CD4-positive, alpha-beta T cell (primary cell): Measurements from ENCODE around the gene PCDHB9. TPM values are rescaled to one million over a fixed set of nuclear protein-coding genes. Genes with fewer than 3 reads are reported as not detected.
"Not testable (repeated sequence)": the region's sequence is repeated elsewhere in the genome, so short reads cannot be mapped to it uniquely, and the experiment has no call there.

ENCODE experiments used
- ATAC-seq: fragments of 200-7000 bp; cut with Tn5 transposase; one replicate; pipeline ENCODE4 v1.10.0; 2022; ENCODE audit warnings: mild to moderate bottlenecking; ENCODE audit not compliant: poor library complexity
- CTCF ChIA-PET: fragments of 350-600 bp; sonication (Branson Sonifier 250); formaldehyde crosslinking; loops from one replicate; lab custom pipeline; 2021; ENCODE audit warnings: antibody characterized with exemption, inconsistent platforms; lab: Charles Lee
- POLR2A ChIA-PET: fragments of 350-600 bp; sonication (Branson Sonifier 250); formaldehyde crosslinking; loops from one replicate; lab custom pipeline; 2021; ENCODE audit warnings: antibody characterized with exemption, inconsistent platforms; lab: Charles Lee
- DNase-seq, 14 experiments: peaks; one replicate each; pipeline ENCODE4 v3.0.0-alpha.2; 2013 to 2020; ENCODE audit warnings: mixed read lengths in 2 of 14
- H3K27ac ChIP-seq, 2 donors: one replicate each; pipeline versions ENCODE4 v1.5.1 to v1.7.0; 2013; ENCODE audit warnings: low read length in 2 of 2, low read depth in 1 of 2, mild to moderate bottlenecking in 1 of 2
- H3K27me3 ChIP-seq, 2 experiments: 1 replicate in 1 of 2; 2 replicates in 1 of 2; pipeline versions ENCODE4 v1.6.1 to v1.7.0; 2013; ENCODE audit warnings: low read length in 2 of 2, control low read depth in 1 of 2, mild to moderate bottlenecking in 1 of 2, moderate library complexity in 1 of 2; ENCODE audit not compliant: insufficient read depth in 2 of 2, control insufficient read depth in 1 of 2
- H3K36me3 ChIP-seq: one replicate; pipeline ENCODE4 v1.6.1; 2013; ENCODE audit warnings: low read length, control low read depth; ENCODE audit not compliant: insufficient read depth
- H3K4me1 ChIP-seq: one replicate; pipeline ENCODE4 v1.6.1; 2013; ENCODE audit warnings: low read length, control low read depth; ENCODE audit not compliant: insufficient read depth
- H3K4me3 ChIP-seq: one replicate; pipeline ENCODE4 v1.5.1; 2013; ENCODE audit warnings: mild to moderate bottlenecking, low read length, moderate library complexity
- H3K9me3 ChIP-seq, 2 experiments: 1 replicate in 1 of 2; 2 replicates in 1 of 2; pipeline versions ENCODE4 v1.6.1 to v1.7.0; 2013; ENCODE audit warnings: low read length in 2 of 2, mild to moderate bottlenecking in 2 of 2, control low read depth in 1 of 2, moderate library complexity in 1 of 2; ENCODE audit not compliant: control insufficient read depth in 1 of 2, insufficient read depth in 1 of 2
- H3K27ac Mint-ChIP-seq: one replicate; pipeline ENCODE4 v1.8.0; 2020; ENCODE audit warnings: mixed read lengths
- H3K27me3 Mint-ChIP-seq: one replicate; pipeline ENCODE4 v1.8.0; 2021; ENCODE audit warnings: mixed read lengths
- H3K36me3 Mint-ChIP-seq: one replicate; pipeline ENCODE4 v1.8.0; 2021; ENCODE audit warnings: low read depth, mixed read lengths
- H3K4me1 Mint-ChIP-seq: one replicate; pipeline ENCODE4 v1.8.0; 2021; ENCODE audit warnings: low read depth, mixed read lengths
- H3K4me3 Mint-ChIP-seq: one replicate; pipeline ENCODE4 v1.8.0; 2020; ENCODE audit warnings: mild to moderate bottlenecking, mixed read lengths
- H3K9me3 Mint-ChIP-seq: one replicate; pipeline ENCODE4 v1.8.0; 2020; ENCODE audit warnings: mixed read lengths
- CTCF ChIP-seq: fragments of 200-600 bp; IDR thresholded peaks from one replicate; pipeline ENCODE4 v1.8.0; 2022; ENCODE audit warnings: antibody characterized with exemption, mild to moderate bottlenecking
- intact Hi-C, 2 experiments: fragments of 100-400 bp; cut with DNase I in 1 of 2; cut with micrococcal nuclease in 1 of 2; formaldehyde crosslinking; loops; one replicate each; pipeline versions ENCODE4 v1.15.1 to v1.9.0; 2023 to 2025; cut with DNase I, micrococcal nuclease
- total RNA-seq, 174 experiments: library from RNA in 2 of 174; stranded (reverse) in 2 of 174; gene quantifications; one replicate each; pipeline ENCODE4 v1.2.3 and lab custom pipeline; 2021 to 2026

The PCDHB9 gene
- total RNA-seq, 2 experiments from 2014 or later = not detected

DNA sequence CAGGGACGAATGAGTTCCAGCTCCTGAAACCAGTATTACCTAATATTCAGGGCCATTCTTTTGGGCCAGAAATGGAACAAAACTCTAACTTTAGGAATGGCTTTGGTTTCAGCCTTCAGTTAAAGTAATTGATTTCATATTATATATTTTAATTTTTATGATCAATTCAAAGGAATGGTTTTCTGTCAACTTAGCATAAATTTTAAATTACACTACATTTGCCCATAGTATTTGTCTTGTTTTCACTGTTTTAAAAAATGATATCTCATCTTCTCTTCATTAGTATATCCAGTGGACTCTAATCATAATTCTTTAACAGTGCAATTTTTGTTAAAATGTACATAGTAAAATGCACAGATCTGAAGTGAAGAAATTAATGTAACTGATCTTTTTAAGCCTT lies 6.6 kb upstream of the PCDHB9 start:
- Mint-ChIP-seq H3K4me1 (no peaks in the 10 kb centered on the region), H3K9me3 (peaks cover 12% of the 10 kb centered on the region), H3K27ac (no peak overlapping the region)

DNA sequence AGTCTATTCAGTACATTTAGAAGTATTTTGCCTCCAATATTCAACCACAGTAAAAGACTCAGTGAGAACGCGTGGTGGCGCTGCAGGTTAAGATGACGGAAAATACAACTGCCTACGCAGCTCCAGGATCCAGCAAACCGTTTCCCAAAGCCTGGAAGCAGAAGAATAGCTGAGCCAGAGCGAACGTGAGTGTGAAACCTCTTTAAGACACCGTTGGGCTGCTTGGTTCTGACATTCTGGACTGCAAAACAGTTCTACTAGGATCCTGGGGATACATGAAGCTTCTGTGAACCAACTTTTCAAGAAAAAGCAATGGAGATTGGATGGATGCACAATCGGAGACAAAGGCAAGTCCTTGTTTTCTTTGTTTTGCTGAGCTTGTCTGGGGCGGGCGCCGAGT lies 4.7 kb upstream of the PCDHB9 start, which contains the start of gene PCDHB16:
PCDHB16 (plus strand) TSS at position 140 of the 400 bp plus-strand sequence; CDS start at position 313, 173 bp downstream.
- TF ChIP-seq CTCF = no peak
- no peak for DNase-seq
- H3K27ac ChIP-seq = no peak within 1 kb of the TSS
- H3K27ac Mint-ChIP-seq = no peak within 1 kb of the TSS
- H3K27me3 Mint-ChIP-seq = peaks cover 63% of the 10 kb centered on the region
- peaks cover 12% of the 10 kb centered on the region for H3K36me3 Mint-ChIP-seq
- peaks cover 25 to 38% of the 10 kb centered on the region in 2 experiments for H3K27me3 ChIP-seq
- peaks cover 6% of the 10 kb centered on the region for H3K4me1 Mint-ChIP-seq
- POLR2A ChIA-PET = no interaction called here
- peaks cover 4% of the 10 kb centered on the region for H3K4me1 ChIP-seq
- intact Hi-C loops = no loop called here
- CTCF ChIA-PET = no interaction called here
- peaks cover 15% of the 10 kb centered on the region for H3K9me3 Mint-ChIP-seq
- no peak for ATAC-seq
- H3K4me3 Mint-ChIP-seq = no peak within 1 kb of the TSS
- peaks cover 17 to 21% of the 10 kb centered on the region in 2 experiments for H3K9me3 ChIP-seq
- H3K4me3 ChIP-seq = no peak within 1 kb of the TSS
- H3K36me3 ChIP-seq = no peaks in the 10 kb centered on the region

More for the DNA sequence above, 6.6 kb upstream of the PCDHB9 start:
- peaks cover 46% of the 10 kb centered on the region for H3K27me3 Mint-ChIP-seq
- CTCF ChIA-PET = no interaction called here
- no peak for ATAC-seq
- no peaks in the 10 kb centered on the region for H3K36me3 Mint-ChIP-seq
- TF ChIP-seq CTCF = no peak
- H3K9me3 ChIP-seq = peaks cover 17 to 21% of the 10 kb centered on the region in 2 experiments
- H3K4me3 ChIP-seq = no peak overlapping the region
- no peak for DNase-seq
- H3K27me3 ChIP-seq = peaks cover 30 to 56% of the 10 kb centered on the region in 2 experiments
- no peaks in the 10 kb centered on the region for H3K36me3 ChIP-seq
- POLR2A ChIA-PET = no interaction called here
- no peak overlapping the region for H3K27ac ChIP-seq
- intact Hi-C loops = no loop called here
- H3K4me1 ChIP-seq = no peaks in the 10 kb centered on the region
- no peak overlapping the region for H3K4me3 Mint-ChIP-seq

GRCh38 chr5:141184117-141184855 lies 2.7 kb upstream of the PCDHB9 start:
- H3K27ac ChIP-seq, CTCF ChIA-PET, H3K27ac Mint-ChIP-seq, POLR2A ChIA-PET, intact Hi-C loops, H3K36me3 ChIP-seq, H3K4me1 ChIP-seq, H3K4me3 Mint-ChIP-seq, ATAC-seq, H3K4me1 Mint-ChIP-seq, DNase-seq, H3K4me3 ChIP-seq: not testable (repeated sequence)
- Mint-ChIP-seq H3K27me3 (peaks cover 77% of the 10 kb centered on the region), H3K9me3 (peaks cover 15% of the 10 kb centered on the region), H3K36me3 (peaks cover 12% of the 10 kb centered on the region)
- H3K27me3 ChIP-seq = peaks cover 20 to 31% of the 10 kb centered on the region in 2 experiments
- peaks cover 17 to 25% of the 10 kb centered on the region in 2 experiments for H3K9me3 ChIP-seq

DNA sequence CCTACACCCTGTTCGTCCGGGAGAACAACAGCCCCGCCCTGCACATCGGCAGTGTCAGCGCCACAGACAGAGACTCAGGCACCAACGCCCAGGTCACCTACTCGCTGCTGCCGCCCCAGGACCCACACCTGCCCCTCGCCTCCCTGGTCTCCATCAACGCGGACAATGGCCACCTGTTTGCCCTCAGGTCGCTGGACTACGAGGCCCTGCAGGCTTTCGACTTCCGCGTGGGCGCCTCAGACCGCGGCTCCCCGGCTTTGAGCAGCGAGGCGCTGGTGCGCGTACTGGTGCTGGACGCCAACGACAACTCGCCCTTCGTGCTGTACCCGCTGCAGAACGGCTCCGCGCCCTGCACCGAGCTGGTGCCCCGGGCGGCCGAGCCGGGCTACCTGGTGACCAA lies 1.7 kb downstream of the PCDHB9 start:
- H3K4me1 Mint-ChIP-seq, DNase-seq, H3K27ac ChIP-seq, CTCF ChIA-PET, H3K27ac Mint-ChIP-seq, H3K4me3 ChIP-seq, H3K36me3 ChIP-seq, POLR2A ChIA-PET, H3K9me3 Mint-ChIP-seq, H3K4me1 ChIP-seq, intact Hi-C loops, ATAC-seq, H3K4me3 Mint-ChIP-seq: not testable (repeated sequence)
- H3K27me3 ChIP-seq = peaks cover 10 to 13% of the 10 kb centered on the region in 2 experiments
- H3K27me3 Mint-ChIP-seq = peaks cover 83% of the 10 kb centered on the region
- H3K36me3 Mint-ChIP-seq = peaks cover 22% of the 10 kb centered on the region
- peaks cover 4 to 24% of the 10 kb centered on the region in 2 experiments for H3K9me3 ChIP-seq

GRCh38 chr5:141189131-141189530 lies 2.2 kb downstream of the PCDHB9 start:
- H3K27me3 Mint-ChIP-seq = peaks cover 82% of the 10 kb centered on the region

More at GRCh38 chr5:141189131-141189530, 2.2 kb downstream of the PCDHB9 start:
- ATAC-seq, H3K4me1 ChIP-seq, intact Hi-C loops, H3K4me1 Mint-ChIP-seq, H3K36me3 ChIP-seq, H3K27ac ChIP-seq, H3K9me3 Mint-ChIP-seq, POLR2A ChIA-PET, H3K4me3 Mint-ChIP-seq, CTCF ChIA-PET, DNase-seq, H3K27ac Mint-ChIP-seq, H3K4me3 ChIP-seq: not testable (repeated sequence)
- H3K27me3 ChIP-seq = peaks cover 10 to 13% of the 10 kb centered on the region in 2 experiments
- peaks cover 22% of the 10 kb centered on the region for H3K36me3 Mint-ChIP-seq
- peaks cover 4 to 22% of the 10 kb centered on the region in 2 experiments for H3K9me3 ChIP-seq
